IPS DF 6.9 (cell line): Measurements from ENCODE around the gene MCIDAS.
A peak's percentile ranks its signal among the peaks of the same experiment; 100 is the strongest.

Source experiments
- DNase-seq: peaks from one replicate; pipeline ENCODE4 v3.0.0-alpha.2; 2013; ENCODE audit warnings: low read depth, low spot score
- H3K27ac ChIP-seq: one replicate; pipeline ENCODE4 v1.5.1; 2013; ENCODE audit warnings: low read length, control low read depth
- H3K27me3 ChIP-seq: 2 replicates; pipeline ENCODE4 v1.6.1; 2013; ENCODE audit warnings: mild to moderate bottlenecking, low read length; ENCODE audit not compliant: control insufficient read depth, insufficient read depth
- H3K36me3 ChIP-seq: 2 replicates; pipeline ENCODE4 v1.6.1; 2013; ENCODE audit warnings: low read length; ENCODE audit not compliant: control insufficient read depth, insufficient read depth
- H3K4me1 ChIP-seq: 2 replicates; pipeline ENCODE4 v1.6.1; 2013; ENCODE audit warnings: low read length; ENCODE audit not compliant: control insufficient read depth, insufficient read depth
- H3K4me3 ChIP-seq: 2 replicates; pipeline ENCODE4 v1.5.1; 2013; ENCODE audit warnings: mild to moderate bottlenecking, low read length
- H3K9me3 ChIP-seq: 2 replicates; pipeline ENCODE4 v1.6.1; 2013; ENCODE audit warnings: low read length, inconsistent platforms; ENCODE audit not compliant: control insufficient read depth, insufficient read depth
- WGBS: extraction: QIAGEN DNeasy Blood & Tissue Kit; methylation state at CpG from one replicate; pipeline ENCODE4 v1.1.7; 2013; ENCODE audit warnings: mixed read lengths, missing lambda C conversion rate; ENCODE audit not compliant: insufficient read length, insufficient coverage; 5-methylcytosine and 5-hydroxymethylcytosine counted together

The MCIDAS gene

GRCh38 chr5:55222985-55223811 lies 3.9 kb downstream of the MCIDAS start:
- Histone ChIP-seq H3K9me3 (no peaks in the 10 kb centered on the region), H3K4me3 (peak overlapping the region; percentile 22; the same call in 1 of the 2 replicates), H3K27ac (no peak overlapping the region), H3K4me1 (peaks cover 4% of the 10 kb centered on the region; the same call in 1 of the 2 replicates), H3K36me3 (no peaks in the 10 kb centered on the region), H3K27me3 (peaks cover 72% of the 10 kb centered on the region)
- no CpG with 5 or more reads among the region's 61 CpGs for WGBS
- no peak for DNase-seq

GRCh38 chr5:55222092-55222984 lies 4.8 kb downstream of the MCIDAS start:
- WGBS = no CpG with 5 or more reads among the region's 30 CpGs
- Histone ChIP-seq H3K4me3 (no peak overlapping the region), H3K9me3 (no peaks in the 10 kb centered on the region), H3K36me3 (no peaks in the 10 kb centered on the region), H3K27ac (no peak overlapping the region), H3K27me3 (peaks cover 63% of the 10 kb centered on the region), H3K4me1 (peaks cover 3% of the 10 kb centered on the region; the same call in 1 of the 2 replicates)
- DNase-seq = no peak

- Histone ChIP-seq H3K9me3 (no peaks in the 10 kb centered on the region), H3K4me1 (peaks cover 3% of the 10 kb centered on the region; the same call in 1 of the 2 replicates), H3K36me3 (no peaks in the 10 kb centered on the region), H3K4me3 (peak overlapping the region; percentile 25; the same call in 1 of the 2 replicates), H3K27me3 (peaks cover 51% of the 10 kb centered on the region), H3K27ac (no peak overlapping the region)
- no peak for DNase-seq
- WGBS = no CpG with 5 or more reads among the region's 62 CpGs
Observed at GRCh38 chr5:55220433-55221185, 6.5 kb downstream of the MCIDAS start.

- H3K4me1 ChIP-seq = peaks cover 3% of the 10 kb centered on the region; the same call in 1 of the 2 replicates
- DNase-seq = no peak
- H3K27ac ChIP-seq = no peak overlapping the region
- no peaks in the 10 kb centered on the region for H3K9me3 ChIP-seq
- WGBS = no CpG with 5 or more reads among the region's 3 CpGs
- H3K27me3 ChIP-seq = peaks cover 43% of the 10 kb centered on the region
- no peak overlapping the region for H3K4me3 ChIP-seq
- H3K36me3 ChIP-seq = no peaks in the 10 kb centered on the region
Observed at GRCh38 chr5:55219770-55220169, 7.3 kb downstream of the MCIDAS start.

- peaks cover 35% of the 10 kb centered on the region for H3K27me3 ChIP-seq
- H3K36me3 ChIP-seq = no peaks in the 10 kb centered on the region
- H3K9me3 ChIP-seq = no peaks in the 10 kb centered on the region
- no peak for DNase-seq
- H3K4me3 ChIP-seq = no peak overlapping the region
- peaks cover 3% of the 10 kb centered on the region; the same call in 1 of the 2 replicates for H3K4me1 ChIP-seq
- H3K27ac ChIP-seq = no peak overlapping the region
- no CpG with 5 or more reads among the region's 4 CpGs for WGBS
Observed at GRCh38 chr5:55218967-55219366, 8.1 kb downstream of the MCIDAS start.

GRCh38 chr5:55211184-55211874 lies 15.8 kb downstream of the MCIDAS start:
- Histone ChIP-seq H3K36me3 (no peaks in the 10 kb centered on the region), H3K27me3 (no peaks in the 10 kb centered on the region), H3K9me3 (no peaks in the 10 kb centered on the region), H3K4me3 (no peak overlapping the region), H3K4me1 (no peaks in the 10 kb centered on the region), H3K27ac (no peak overlapping the region)
- WGBS = no CpG with 5 or more reads among the region's 2 CpGs
- DNase-seq = no peak

GRCh38 chr5:55205001-55205400 lies 22.1 kb downstream of the MCIDAS start:
- Histone ChIP-seq H3K4me1 (no peaks in the 10 kb centered on the region), H3K4me3 (no peak overlapping the region), H3K27me3 (no peaks in the 10 kb centered on the region), H3K36me3 (no peaks in the 10 kb centered on the region), H3K9me3 (no peaks in the 10 kb centered on the region), H3K27ac (no peak overlapping the region)
- WGBS = no CpG with 5 or more reads among the region's 2 CpGs
- no peak for DNase-seq

- H3K4me1 ChIP-seq = no peaks in the 10 kb centered on the region
- no peak overlapping the region for H3K27ac ChIP-seq
- WGBS = no CpG with 5 or more reads among the region's 2 CpGs
- H3K36me3 ChIP-seq = no peaks in the 10 kb centered on the region
- H3K9me3 ChIP-seq = no peaks in the 10 kb centered on the region
- DNase-seq = no peak
- no peak overlapping the region for H3K4me3 ChIP-seq
- no peaks in the 10 kb centered on the region for H3K27me3 ChIP-seq
Observed at GRCh38 chr5:55191165-55191564, 36.0 kb downstream of the MCIDAS start.

- Histone ChIP-seq H3K4me1 (no peaks in the 10 kb centered on the region), H3K27me3 (no peaks in the 10 kb centered on the region; the same call in 1 of the 2 replicates), H3K4me3 (no peak overlapping the region), H3K9me3 (no peaks in the 10 kb centered on the region), H3K36me3 (no peaks in the 10 kb centered on the region), H3K27ac (no peak overlapping the region)
- no peak for DNase-seq
- WGBS = no CpG with 5 or more reads among the region's 6 CpGs
Observed at GRCh38 chr5:55188656-55189540, 38.2 kb downstream of the MCIDAS start.
